ENCODE measurements around the gene TRPV5. TPM values are rescaled to one million over a fixed set of nuclear protein-coding genes. Genes with fewer than 3 reads are reported as not detected.

The TRPV5 gene
- total RNA-seq, 2 donors from 2014 or later: not detected

DNA sequence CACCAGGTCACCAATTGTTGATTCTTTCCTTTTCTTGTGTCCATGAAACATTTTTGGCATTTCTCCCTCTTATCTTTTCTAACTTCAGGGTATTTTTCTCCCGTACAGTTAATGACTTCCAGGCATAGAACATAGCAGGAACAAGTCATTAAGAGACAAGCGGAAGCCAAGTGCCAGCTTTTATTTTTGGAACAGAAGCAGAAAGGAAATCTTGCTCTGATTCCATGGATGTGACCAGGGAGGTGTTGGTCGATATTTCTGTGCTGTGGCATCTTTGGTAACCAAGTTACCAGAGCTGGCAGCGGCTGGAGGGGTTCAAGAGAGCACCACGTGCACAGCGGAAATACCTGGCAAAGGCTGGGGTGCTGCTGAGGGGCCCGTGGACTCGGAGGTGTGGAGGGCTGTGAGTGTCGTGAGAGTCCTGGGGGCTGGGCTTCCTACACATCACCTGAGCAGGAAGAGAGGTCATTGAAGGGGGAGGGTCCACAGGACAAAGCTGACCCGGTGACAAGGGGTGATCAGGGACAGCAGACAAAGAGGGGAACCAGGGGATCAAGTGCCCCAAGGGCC, 7.5 kb upstream of the TRPV5 start:
- no peaks in the 10 kb centered on the region for H3K9me3 ChIP-seq
- TF ChIP-seq CTCF (IDR thresholded peaks at IDR 0.05): no peak
- no peaks in the 10 kb centered on the region for H3K27me3 ChIP-seq
- no peak overlapping the region for H3K9ac ChIP-seq (ENCODE audit: low read depth in 2 of 2, low read length in 2 of 2)
- intact Hi-C loops (cut with DNase I): no loop called here
- no peak overlapping the region for H3K4me3 ChIP-seq
- no peak for DNase-seq
- no peaks in the 10 kb centered on the region for H3K4me1 ChIP-seq
- H3K27ac ChIP-seq: no peak overlapping the region
- H3K36me3 ChIP-seq: no peaks in the 10 kb centered on the region

- Histone ChIP-seq H3K4me3 (no peak within 1 kb of the TSS), H3K27ac (no peak within 1 kb of the TSS), H3K9me3 (no peaks in the 10 kb centered on the region), H3K4me1 (no peaks in the 10 kb centered on the region), H3K9ac (ENCODE audit: low read depth in 2 of 2, low read length in 2 of 2) (no peak within 1 kb of the TSS), H3K36me3 (no peaks in the 10 kb centered on the region), H3K27me3 (no peaks in the 10 kb centered on the region)
- intact Hi-C loops (cut with DNase I): no loop called here
- no peak for TF ChIP-seq CTCF (IDR thresholded peaks at IDR 0.05)
- DNase-seq: no peak
Measured at GRCh38 chr7:142939226-142939910, 5.8 kb upstream of the TRPV5 start, which contains the start of gene LLCFC1. LLCFC1 (plus strand) TSS chr7:142939484; CDS start chr7:142939622, 138 bp downstream.

GRCh38 chr7:142938611-142939010, 5.1 kb upstream of the TRPV5 start:
- intact Hi-C loops (cut with DNase I): no loop called here
- H3K4me3 ChIP-seq: no peak overlapping the region
- no peak overlapping the region for H3K27ac ChIP-seq
- no peak for TF ChIP-seq CTCF (IDR thresholded peaks at IDR 0.05)
- no peaks in the 10 kb centered on the region for H3K36me3 ChIP-seq
- H3K27me3 ChIP-seq: no peaks in the 10 kb centered on the region
- no peak for DNase-seq
- no peak overlapping the region for H3K9ac ChIP-seq (ENCODE audit: low read depth in 2 of 2, low read length in 2 of 2)
- H3K9me3 ChIP-seq: no peaks in the 10 kb centered on the region
- H3K4me1 ChIP-seq: no peaks in the 10 kb centered on the region

- no peak overlapping the region for H3K27ac ChIP-seq
- H3K9me3 ChIP-seq: no peaks in the 10 kb centered on the region
- H3K27me3 ChIP-seq: no peaks in the 10 kb centered on the region
- H3K4me1 ChIP-seq: no peaks in the 10 kb centered on the region
- H3K9ac ChIP-seq (ENCODE audit: low read depth in 2 of 2, low read length in 2 of 2): no peak overlapping the region
- TF ChIP-seq CTCF (IDR thresholded peaks at IDR 0.05): no peak
- DNase-seq: no peak
- H3K36me3 ChIP-seq: no peaks in the 10 kb centered on the region
- no peak overlapping the region for H3K4me3 ChIP-seq
- intact Hi-C loops (cut with DNase I): no loop called here
Measured at GRCh38 chr7:142935941-142936565, 2.5 kb upstream of the TRPV5 start.

GRCh38 chr7:142934056-142934455, 510 bp upstream of the TRPV5 start:
- no peak for DNase-seq
- intact Hi-C loops (cut with DNase I): no loop called here
- no peak overlapping the region for H3K9ac ChIP-seq (ENCODE audit: low read depth in 2 of 2, low read length in 2 of 2)
- H3K9me3 ChIP-seq: no peaks in the 10 kb centered on the region
- H3K4me3 ChIP-seq: no peak overlapping the region
- no peak overlapping the region for H3K27ac ChIP-seq
- H3K27me3 ChIP-seq: no peaks in the 10 kb centered on the region
- no peaks in the 10 kb centered on the region for H3K4me1 ChIP-seq
- TF ChIP-seq CTCF (IDR thresholded peaks at IDR 0.05): no peak
- no peaks in the 10 kb centered on the region for H3K36me3 ChIP-seq
